ENCODE data around the gene WNT5A.

- TF ChIP-seq MAX (IDR thresholded peaks at IDR 0.05) (no peak), CTCF (IDR thresholded peaks at IDR 0.05 in 2 of 3, conservative IDR thresholded peaks at IDR 0.05 in 1 of 3; ENCODE audit: borderline replicate concordance in 1 of 3, insufficient read depth in 1 of 3, low read depth in 2 of 3, low read length in 2 of 3) (no peak), POLR2AphosphoS5 (IDR thresholded peaks at IDR 0.05; ENCODE audit: low read depth, low read length) (no peak), REST (IDR thresholded peaks at IDR 0.05; ENCODE audit: low read depth) (no peak)
Observed at GRCh38 chr3:55521738-55522421, 34.8 kb upstream of the WNT5A start.

All from HCT116 (cell line).